Lower lobe of right lung (tissue), 2 donors: ENCODE results near the gene ZFP90. TPM values are rescaled to one million over a fixed set of nuclear protein-coding genes. Genes with fewer than 3 reads are reported as not detected.
"Not testable (repeated sequence)": the region's sequence is repeated elsewhere in the genome, so short reads cannot be mapped to it uniquely, and the experiment has no call there.

ENCODE experiments used
- ATAC-seq, 2 donors: fragments of 200-7000 bp; cut with Tn5 transposase; one replicate each; pipeline ENCODE4 v1.9.1; 2020 to 2022; ENCODE audit warnings: mild to moderate bottlenecking in 2 of 2, moderate library complexity in 2 of 2
- DNase-seq: peaks from one replicate; pipeline ENCODE4 v3.0.0-alpha.2; 2020
- H3K27ac ChIP-seq: fragments of 200-600 bp; one replicate; pipeline ENCODE4 v1.8.0; 2022
- H3K27me3 ChIP-seq: fragments of 200-600 bp; one replicate; pipeline ENCODE4 v1.8.0; 2022; ENCODE audit warnings: low read depth
- H3K36me3 ChIP-seq: fragments of 200-600 bp; one replicate; pipeline ENCODE4 v1.8.0; 2022; ENCODE audit warnings: mild to moderate bottlenecking
- H3K4me1 ChIP-seq: fragments of 200-600 bp; one replicate; pipeline ENCODE4 v1.8.0; 2022
- H3K4me3 ChIP-seq: fragments of 200-600 bp; one replicate; pipeline ENCODE4 v1.8.0; 2022; ENCODE audit warnings: mild to moderate bottlenecking
- H3K9me3 ChIP-seq: fragments of 200-600 bp; one replicate; pipeline ENCODE4 v1.8.0; 2022
- CTCF ChIP-seq: fragments of 200-600 bp; IDR thresholded peaks from one replicate; pipeline ENCODE4 v1.8.0; 2022; ENCODE audit warnings: antibody characterized with exemption, mild to moderate bottlenecking
- intact Hi-C: fragments of 100-400 bp; cut with DNase I; formaldehyde crosslinking; loops from one replicate; pipeline ENCODE4 v1.11.0; 2022
- total RNA-seq: library from RNA; stranded (reverse); fragmentation: NEBNext Ultra II Directional; extraction: Animal tissue kit (Norgen Biotek cat#: 25700); gene quantifications from one replicate; pipeline ENCODE4 v1.2.1, GENCODE V29; 2021
- donor health status: DM: no; HTN: yes; CAD: no; lungs with severe emphysema.

The ZFP90 gene
- total RNA-seq, 1 donor from 2014 or later = 25.7 TPM

GRCh38 chr16:68535331-68535730, 3.8 kb upstream of the ZFP90 start:
- Histone ChIP-seq H3K9me3 (no peaks in the 10 kb centered on the region), H3K4me3 (no peak overlapping the region), H3K27ac (no peak overlapping the region), H3K27me3 (no peaks in the 10 kb centered on the region), H3K4me1 (peaks cover 14% of the 10 kb centered on the region), H3K36me3 (no peaks in the 10 kb centered on the region)
- no peak for TF ChIP-seq CTCF
- intact Hi-C loops = no loop called here
- DNase-seq (no peak), ATAC-seq (no peak)

- no peak for TF ChIP-seq CTCF
- ATAC-seq = peak; percentile 46 to 53
- Histone ChIP-seq H3K27me3 (no peaks in the 10 kb centered on the region), H3K4me3 (peak overlapping the region; percentile 95), H3K27ac (peak overlapping the region; percentile 87), H3K4me1 (peaks cover 9% of the 10 kb centered on the region), H3K36me3 (peaks cover 11% of the 10 kb centered on the region), H3K9me3 (no peaks in the 10 kb centered on the region)
- intact Hi-C loops = no loop called here
- no peak for DNase-seq
These were observed 684 bp downstream of the ZFP90 start for GRCh38 chr16:68539711-68540239.

GRCh38 chr16:68548947-68549346, 9.9 kb downstream of the ZFP90 start:
- peaks cover 20% of the 10 kb centered on the region for H3K36me3 ChIP-seq
- no peak for TF ChIP-seq CTCF
- no peak overlapping the region for H3K27ac ChIP-seq
- H3K4me1 ChIP-seq = no peaks in the 10 kb centered on the region
- H3K4me3 ChIP-seq = no peak overlapping the region
- intact Hi-C loops = no loop called here
- H3K27me3 ChIP-seq = no peaks in the 10 kb centered on the region
- ATAC-seq (no peak), DNase-seq (no peak)
- peaks cover 44% of the 10 kb centered on the region for H3K9me3 ChIP-seq

GRCh38 chr16:68553186-68553585, 14.1 kb downstream of the ZFP90 start:
- Histone ChIP-seq H3K4me3 (no peak overlapping the region), H3K27ac (no peak overlapping the region), H3K27me3 (no peaks in the 10 kb centered on the region), H3K9me3 (peaks cover 87% of the 10 kb centered on the region), H3K36me3 (peaks cover 29% of the 10 kb centered on the region), H3K4me1 (no peaks in the 10 kb centered on the region)
- intact Hi-C loops = no loop called here
- ATAC-seq (no peak), DNase-seq (no peak)
- TF ChIP-seq CTCF = no peak

- intact Hi-C loops, H3K4me1 ChIP-seq, DNase-seq, H3K4me3 ChIP-seq, H3K27ac ChIP-seq, H3K27me3 ChIP-seq, ATAC-seq: not testable (repeated sequence)
- peaks cover 100% of the 10 kb centered on the region for H3K9me3 ChIP-seq
- H3K36me3 ChIP-seq = peaks cover 59% of the 10 kb centered on the region
These were observed 21.2 kb downstream of the ZFP90 start for GRCh38 chr16:68560341-68560740.

GRCh38 chr16:68563631-68564381, 24.7 kb downstream of the ZFP90 start:
- Histone ChIP-seq H3K9me3 (peaks cover 100% of the 10 kb centered on the region), H3K4me3 (no peak overlapping the region)
- DNase-seq = no peak

More at GRCh38 chr16:68563631-68564381, 24.7 kb downstream of the ZFP90 start:
- Histone ChIP-seq H3K36me3 (peaks cover 49% of the 10 kb centered on the region), H3K27me3 (no peaks in the 10 kb centered on the region), H3K4me1 (no peaks in the 10 kb centered on the region), H3K27ac (no peak overlapping the region)
- no peak for ATAC-seq
- no peak for TF ChIP-seq CTCF
- intact Hi-C loops = no loop called here
